Keratinocyte (primary cell): ENCODE results near the gene CEMP1.

Source experiments
- CTCF ChIP-seq, 3 experiments: IDR thresholded peaks in 1 of 3; conservative IDR thresholded peaks in 1 of 3; optimal IDR thresholded peaks in 1 of 3; 2 replicates in 2 of 3; 3 replicates in 1 of 3; pipeline versions ENCODE3 to v1.5.1; 2011; ENCODE audit warnings: low read length in 3 of 3, mild to moderate bottlenecking in 3 of 3, moderate library complexity in 2 of 3, control low read depth in 1 of 3, inconsistent platforms in 1 of 3; ENCODE audit not compliant: insufficient read depth in 2 of 3; ENCODE audit errors: extremely low read depth in 1 of 3
- EZH2 ChIP-seq: IDR thresholded peaks from one replicate; pipeline ENCODE4 v1.6.1; 2012; ENCODE audit warnings: inconsistent platforms, mild to moderate bottlenecking, low read length, moderate library complexity

GRCh38 chr16:2537451-2538379 is 6.5 kb upstream of the CEMP1 start, which contains the start of gene PDPK1:
- no peak for TF ChIP-seq CTCF (optimal IDR thresholded peaks at IDR 0.05 in 1 of 3, IDR thresholded peaks at IDR 0.05 in 1 of 3, conservative IDR thresholded peaks at IDR 0.05 in 1 of 3; ENCODE audit: extremely low read depth in 1 of 3, insufficient read depth in 2 of 3, low read length in 3 of 3)
- TF ChIP-seq EZH2 = no peak
